Fibroblast of lung (primary cell): ENCODE results near the gene DDX31.

ENCODE experiments used
- CTCF ChIP-seq, 2 donors: IDR thresholded peaks in 1 of 2; conservative IDR thresholded peaks in 1 of 2; 1 replicate in 1 of 2; 2 replicates in 1 of 2; pipeline ENCODE4 v1.5.1; 2011 to 2012; ENCODE audit warnings: low read length in 2 of 2, control low read depth in 1 of 2, inconsistent platforms in 1 of 2, low read depth in 1 of 2, mild to moderate bottlenecking in 1 of 2
- EZH2 ChIP-seq: IDR thresholded peaks from 2 replicates; pipeline ENCODE4 v1.5.1; 2012; ENCODE audit warnings: low read length, control low read depth, mild to moderate bottlenecking; ENCODE audit errors: missing control alignments

- TF ChIP-seq CTCF (conservative IDR thresholded peaks at IDR 0.05 in 1 of 2, IDR thresholded peaks at IDR 0.05 in 1 of 2; ENCODE audit: low read depth in 1 of 2, low read length in 2 of 2) (no peak), EZH2 (no peak)
Observed at GRCh38 chr9:132548751-132549640, 120.8 kb downstream of the DDX31 start.
